ENCODE results near the gene MUC20.
"Not testable (repeated sequence)": the region's sequence is repeated elsewhere in the genome, so short reads cannot be mapped to it uniquely, and the experiment has no call there.

Gene MUC20

DNA sequence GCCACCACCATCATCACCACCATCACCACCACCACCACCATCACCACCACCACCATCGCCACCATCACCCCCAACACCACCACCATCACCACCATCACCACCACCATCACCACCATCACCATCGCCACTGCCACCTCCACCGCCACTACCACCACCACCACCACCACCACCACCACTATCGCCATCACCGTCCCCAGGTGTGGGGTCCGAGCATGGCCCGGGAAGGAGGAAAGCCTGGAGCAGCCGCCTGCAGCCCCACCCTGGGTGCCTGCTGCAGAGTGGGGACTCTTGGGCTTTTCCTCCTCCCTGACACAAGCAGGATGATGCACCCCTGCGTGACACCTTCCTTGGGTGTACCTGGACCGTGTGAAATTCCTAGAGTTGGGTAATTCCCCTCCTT, 47.0 kb downstream of the MUC20 start:
- in situ Hi-C loops (cut with MboI; ENCODE audit: low sequenced_read_pairs), result no loop called here

DNA sequence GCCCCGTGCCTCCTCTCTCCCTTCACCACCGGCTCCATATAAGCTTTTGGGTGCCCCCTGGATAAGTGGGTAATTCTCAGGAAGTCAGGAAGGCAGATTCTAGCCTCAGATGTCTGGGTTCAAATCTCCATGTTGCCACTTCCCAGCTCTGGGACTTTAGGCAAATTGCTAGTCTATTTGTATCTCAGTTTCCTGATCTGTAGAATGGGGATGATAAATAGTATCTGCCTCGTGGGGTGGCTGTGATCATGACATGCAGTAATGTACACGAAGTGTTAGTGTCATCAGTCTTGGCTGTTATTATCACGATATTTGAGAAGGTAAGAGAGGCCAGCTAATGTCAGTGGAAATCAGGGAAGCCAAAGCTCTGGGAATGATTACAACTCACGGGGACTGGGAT, 47.6 kb downstream of the MUC20 start:
- in situ Hi-C loops (cut with MboI; ENCODE audit: low sequenced_read_pairs), result no loop called here

DNA sequence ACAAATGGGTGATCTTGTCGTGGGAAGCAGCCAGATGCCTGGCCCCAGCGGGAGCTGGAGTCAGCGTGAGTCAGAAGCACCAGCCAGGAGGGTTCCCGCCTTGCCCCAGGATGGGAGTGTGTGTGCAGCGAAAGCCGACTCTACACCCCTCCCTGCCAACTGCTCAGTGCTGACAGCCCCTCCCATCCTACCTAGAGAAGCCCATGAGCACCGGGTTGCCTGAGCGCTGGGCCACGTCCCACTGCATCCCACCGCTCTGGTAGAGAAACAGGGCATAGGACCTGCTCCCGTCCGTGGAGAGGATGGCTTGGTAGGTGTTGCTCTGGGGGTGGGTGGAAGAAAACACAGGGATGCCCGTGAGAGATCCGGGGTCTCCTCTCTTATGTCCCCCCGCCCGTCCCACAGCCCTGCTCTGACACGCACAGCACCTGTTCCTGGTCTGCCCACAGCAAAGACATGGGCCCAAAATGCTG, 48.1 kb downstream of the MUC20 start:
- in situ Hi-C loops (cut with MboI; ENCODE audit: low sequenced_read_pairs), result no loop called here

DNA sequence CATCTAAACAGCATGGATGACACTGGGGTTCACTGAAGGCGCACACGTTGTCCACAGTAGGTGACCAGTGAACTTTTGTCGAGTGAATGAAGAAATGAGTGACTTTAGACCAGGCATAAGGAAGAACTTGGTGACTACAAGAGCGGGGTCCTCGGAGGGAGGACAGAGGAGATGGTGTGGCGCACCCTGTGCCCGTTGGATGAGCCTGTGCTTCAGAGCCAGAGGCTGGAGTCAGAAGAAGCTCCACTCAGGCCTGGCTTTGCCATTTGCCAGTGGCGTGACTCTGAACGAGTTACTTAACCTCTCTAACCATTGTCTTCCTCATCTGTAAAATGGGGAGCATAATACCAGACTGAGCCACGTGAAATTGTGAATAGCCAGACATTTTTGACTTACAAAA, 48.8 kb downstream of the MUC20 start:
- in situ Hi-C loops (cut with MboI; ENCODE audit: low sequenced_read_pairs), result no loop called here

DNA sequence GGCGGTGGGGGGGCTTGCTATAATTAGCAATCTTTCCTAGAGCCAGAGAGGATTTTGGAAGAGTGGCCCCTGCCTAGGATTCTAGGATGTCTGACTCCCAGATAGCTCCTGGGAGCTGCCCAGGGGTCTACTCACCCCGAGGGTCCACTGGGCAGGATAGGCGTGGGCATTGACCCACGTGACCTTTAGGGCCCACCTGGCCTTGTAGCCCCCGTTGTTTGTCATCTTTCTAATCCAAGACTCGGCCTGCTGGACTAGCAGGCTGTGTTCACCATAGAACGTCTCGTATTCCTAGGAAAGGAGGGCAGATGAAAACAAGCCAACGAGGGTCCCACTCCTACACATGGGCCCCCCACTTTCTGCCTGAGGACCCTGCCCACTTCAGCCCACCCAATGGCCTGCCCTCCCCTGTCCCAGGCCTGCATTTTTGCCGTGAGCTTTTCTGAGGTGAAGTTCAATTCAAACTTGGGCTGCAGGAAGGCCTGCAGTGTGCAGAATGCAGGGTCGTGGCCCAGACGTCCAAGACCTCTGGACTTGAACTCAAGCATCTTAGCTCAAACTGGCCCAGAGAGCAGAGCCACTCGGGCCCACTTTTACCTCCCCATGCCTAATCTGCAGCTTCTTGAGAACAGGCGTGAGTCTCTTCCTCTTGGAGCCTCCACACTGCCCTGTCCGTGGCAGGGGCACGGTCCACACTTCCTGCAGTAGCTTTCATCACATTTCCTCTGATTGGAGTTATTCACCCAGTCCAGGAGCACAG, 49.5 kb downstream of the MUC20 start:
- in situ Hi-C loops (cut with MboI; ENCODE audit: low sequenced_read_pairs), result no loop called here

DNA sequence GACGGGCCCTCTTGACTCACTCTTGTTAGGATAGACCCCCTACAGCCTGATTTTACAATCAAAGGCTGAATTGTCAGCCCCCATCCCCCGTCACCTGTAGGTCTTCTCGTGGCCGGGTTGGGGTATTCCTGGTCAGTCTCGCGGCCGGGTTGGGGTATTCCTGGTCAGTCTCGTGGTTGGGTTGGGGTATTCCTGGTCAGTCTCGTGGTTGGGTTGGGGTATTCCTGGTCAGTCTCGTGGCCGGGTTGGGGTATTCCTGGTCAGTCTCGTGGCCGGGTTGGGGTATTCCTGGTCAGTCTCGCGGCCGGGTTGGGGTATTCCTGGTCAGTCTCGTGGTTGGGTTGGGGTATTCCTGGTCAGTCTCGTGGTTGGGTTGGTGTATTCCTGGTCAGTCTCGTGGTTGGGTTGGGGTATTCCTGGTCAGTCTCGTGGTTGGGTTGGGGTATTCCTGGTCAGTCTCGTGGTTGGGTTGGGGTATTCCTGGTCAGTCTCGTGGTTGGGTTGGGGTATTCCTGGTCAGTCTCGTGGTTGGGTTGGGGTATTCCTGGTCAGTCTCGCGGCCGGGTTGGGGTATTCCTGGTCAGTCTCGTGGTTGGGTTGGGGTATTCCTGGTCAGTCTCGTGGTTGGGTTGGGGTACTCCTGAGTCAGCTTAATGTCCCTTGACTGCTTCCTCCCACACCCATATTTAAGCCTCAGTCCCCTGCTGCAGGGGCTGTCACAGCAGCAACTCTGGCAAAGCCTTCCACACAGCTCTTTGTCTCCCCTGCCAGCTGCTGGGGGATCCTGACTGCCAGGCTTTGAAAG, 50.3 kb downstream of the MUC20 start:
- in situ Hi-C loops (cut with MboI; ENCODE audit: low sequenced_read_pairs), result not testable (repeated sequence)

DNA sequence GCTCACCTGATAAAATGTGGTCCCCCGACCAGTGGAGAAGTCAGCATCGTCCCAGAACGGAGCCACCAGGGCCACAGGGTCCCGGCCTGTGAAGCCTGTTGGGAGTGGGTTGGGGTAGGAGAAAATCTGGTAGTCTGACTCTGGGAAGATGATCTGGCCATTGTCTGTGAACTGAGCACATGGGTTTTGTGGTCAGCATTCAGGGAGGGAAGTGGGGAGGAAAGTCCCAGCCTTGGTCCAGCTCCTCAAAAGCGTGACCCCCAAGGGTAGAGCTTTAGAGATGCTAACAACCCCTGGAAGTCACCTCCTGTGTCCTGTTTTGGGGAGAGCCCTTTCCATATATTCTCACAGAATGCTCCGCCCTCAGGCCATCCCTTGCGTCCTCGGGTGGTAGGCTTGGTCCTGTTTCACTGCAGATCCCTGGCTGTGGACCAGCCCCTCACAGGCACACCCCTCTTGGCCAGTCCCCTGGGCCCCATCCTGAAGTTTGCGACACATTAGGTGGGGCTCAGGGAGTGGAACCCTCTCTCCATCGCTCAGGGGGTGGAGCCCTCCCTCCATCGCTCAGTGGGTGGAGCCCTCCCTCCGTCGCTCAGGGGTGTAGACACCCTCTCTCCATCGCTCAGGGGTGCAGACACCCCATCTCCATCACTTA, 51.0 kb downstream of the MUC20 start:
- in situ Hi-C loops (cut with MboI; ENCODE audit: low sequenced_read_pairs), result no loop called here

DNA sequence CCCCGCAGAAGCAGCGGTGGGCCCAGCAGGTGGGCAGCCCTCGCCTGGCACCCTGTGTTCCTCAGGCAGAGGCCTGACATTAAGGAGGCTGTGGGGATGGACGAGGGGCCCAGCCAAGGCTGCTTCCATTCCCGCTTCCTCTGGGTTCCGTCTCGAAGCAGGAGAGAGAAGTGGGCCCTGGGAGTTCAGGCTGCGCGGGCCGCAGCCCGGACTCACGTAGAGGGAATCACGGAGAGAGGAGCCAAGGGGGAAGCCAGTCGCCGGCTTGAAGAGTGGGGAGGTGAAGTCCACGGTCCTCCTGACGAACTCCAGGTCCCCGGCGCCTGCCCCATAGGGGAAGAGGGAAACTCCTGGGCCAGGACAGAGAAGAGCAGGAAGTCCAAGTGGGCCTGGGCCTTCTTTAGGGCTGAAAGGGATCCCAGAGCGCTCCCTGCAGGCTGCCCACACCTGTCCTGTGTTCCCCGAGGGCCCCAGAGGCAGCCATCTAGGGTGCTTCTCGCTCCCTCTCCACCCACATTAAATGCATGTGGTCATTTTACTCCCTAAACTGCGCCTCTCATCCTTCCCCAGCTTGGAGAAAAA, 53.3 kb downstream of the MUC20 start:
- in situ Hi-C loops (cut with MboI; ENCODE audit: low sequenced_read_pairs), result no loop called here

DNA sequence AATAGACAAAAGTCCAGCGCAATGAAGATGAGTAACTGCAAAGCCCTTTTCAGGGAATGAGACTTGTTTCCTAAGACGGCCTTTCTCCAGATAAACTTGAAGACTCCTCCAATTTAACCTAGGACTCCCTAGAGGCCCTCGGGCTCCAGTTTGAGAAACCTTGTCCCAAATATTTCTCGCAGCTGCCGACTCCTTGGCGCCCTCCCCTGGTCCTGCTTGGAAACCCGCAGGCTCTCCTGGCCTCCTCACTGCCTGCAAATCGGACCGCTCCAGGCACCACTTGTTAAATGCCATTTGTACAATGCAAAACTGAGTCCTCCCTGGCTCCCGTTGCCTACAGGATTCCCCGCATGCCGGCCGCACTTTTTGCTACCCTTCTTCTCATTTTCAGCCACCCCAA, 54.1 kb downstream of the MUC20 start:
- in situ Hi-C loops (cut with MboI; ENCODE audit: low sequenced_read_pairs), result no loop called here

DNA sequence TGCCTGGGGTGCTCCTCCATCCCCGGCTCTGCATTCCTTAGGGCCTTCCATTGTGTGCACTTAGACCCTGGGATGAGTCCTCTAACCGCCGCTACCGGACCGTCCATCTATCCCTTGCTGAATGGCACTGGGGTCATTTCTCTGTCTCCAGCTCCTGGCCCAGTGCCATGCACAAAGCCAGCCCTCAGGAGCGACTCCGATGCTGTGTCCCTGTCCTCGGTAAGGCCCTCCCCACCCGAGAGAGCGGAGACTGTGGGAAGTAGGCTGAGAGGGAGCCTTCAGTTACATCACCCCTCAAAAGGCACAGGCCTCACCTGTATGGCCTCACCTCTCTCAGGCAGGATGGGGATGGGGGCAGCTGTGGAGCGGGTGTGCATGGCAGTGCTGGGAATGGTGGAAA, 57.2 kb downstream of the MUC20 start:
- in situ Hi-C loops (cut with MboI; ENCODE audit: low sequenced_read_pairs), result no loop called here

DNA sequence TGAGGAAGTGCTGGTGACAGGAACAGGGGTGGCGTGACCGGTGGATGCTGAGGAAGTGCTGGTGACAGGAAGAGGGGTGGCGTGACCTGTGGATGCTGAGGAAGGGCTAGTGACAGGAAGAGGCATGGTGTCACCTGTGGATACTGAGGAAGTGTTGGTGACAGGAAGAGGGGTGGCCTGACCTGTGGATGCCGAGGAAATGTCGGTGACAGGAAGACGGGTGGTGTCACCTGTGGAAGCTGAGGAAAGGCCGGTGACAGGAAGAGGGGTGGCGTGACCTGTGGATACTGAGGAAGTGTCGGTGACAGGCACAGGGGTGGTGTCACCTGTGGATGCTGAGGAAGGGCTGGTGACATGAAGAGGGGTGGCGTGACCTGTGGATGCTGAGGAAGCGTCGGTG, 60.5 kb downstream of the MUC20 start:
- in situ Hi-C loops (cut with MboI; ENCODE audit: low sequenced_read_pairs), result not testable (repeated sequence)

Data from HL-60/S4 (cell line).